Measurements from ENCODE around the gene FRK.

GRCh38 chr6:116046737-116047136, 14.0 kb downstream of the FRK start:
- TF ChIP-seq POLR2A (IDR thresholded peaks at IDR 0.05) (no peak), CTCF (IDR thresholded peaks at IDR 0.05) (no peak)
